GM21367 (cell line): ENCODE data around the gene DNM1.
"Not testable (repeated sequence)": the region's sequence is repeated elsewhere in the genome, so short reads cannot be mapped to it uniquely, and the experiment has no call there.

Source experiments
- ATAC-seq: cut with Tn5 transposase; IDR thresholded peaks from one replicate; pipeline ENCODE4 v1.9.1; 2021; ENCODE audit not compliant: unreplicated experiment

The DNM1 gene

GRCh38 chr9:128274245-128274644, 71.1 kb downstream of the DNM1 start:
- no peak for ATAC-seq

- ATAC-seq: peak; percentile 35
These were observed 72.2 kb downstream of the DNM1 start, which contains the start of gene GOLGA2 for GRCh38 chr9:128275198-128276007. GOLGA2 (minus strand) TSS chr9:128276007; CDS start chr9:128275976, 31 bp downstream.

GRCh38 chr9:128276008-128276573, 72.9 kb downstream of the DNM1 start, which contains the start of gene SWI5:
SWI5 (plus strand) TSS chr9:128276276.
- ATAC-seq: peak; percentile 95

GRCh38 chr9:128276574-128277270, 73.5 kb downstream of the DNM1 start:
- ATAC-seq: no peak

GRCh38 chr9:128279088-128280073, 76.2 kb downstream of the DNM1 start:
- ATAC-seq: not testable (repeated sequence)

- no peak for ATAC-seq
These were observed 77.0 kb downstream of the DNM1 start for GRCh38 chr9:128280084-128280622.

- no peak for ATAC-seq
These were observed 79.3 kb downstream of the DNM1 start for GRCh38 chr9:128282500-128282899.

GRCh38 chr9:128285033-128285784, 82.0 kb downstream of the DNM1 start:
- no peak for ATAC-seq

GRCh38 chr9:128286440-128286839, 83.3 kb downstream of the DNM1 start:
- ATAC-seq: no peak

- no peak for ATAC-seq
These were observed 85.3 kb downstream of the DNM1 start for GRCh38 chr9:128288273-128289004.

- no peak for ATAC-seq
These were observed 88.8 kb downstream of the DNM1 start for GRCh38 chr9:128292009-128292408.

GRCh38 chr9:128293091-128293490, 89.9 kb downstream of the DNM1 start:
- no peak for ATAC-seq

GRCh38 chr9:128294142-128294541, 91.0 kb downstream of the DNM1 start:
- no peak for ATAC-seq

GRCh38 chr9:128296340-128297220, 93.4 kb downstream of the DNM1 start:
- ATAC-seq: no peak

- ATAC-seq: no peak
These were observed 94.1 kb downstream of the DNM1 start for GRCh38 chr9:128297221-128297773.

- no peak for ATAC-seq
These were observed 95.6 kb downstream of the DNM1 start for GRCh38 chr9:128298535-128299482.
